ENCODE data around the gene NOXO1. TPM values are rescaled to one million over a fixed set of nuclear protein-coding genes. Genes with fewer than 3 reads are reported as not detected.

The NOXO1 gene
- total RNA-seq, 6 donors from 2014 or later: 2.1 to 5.4 (median 5.0) TPM; not detected in 1

DNA sequence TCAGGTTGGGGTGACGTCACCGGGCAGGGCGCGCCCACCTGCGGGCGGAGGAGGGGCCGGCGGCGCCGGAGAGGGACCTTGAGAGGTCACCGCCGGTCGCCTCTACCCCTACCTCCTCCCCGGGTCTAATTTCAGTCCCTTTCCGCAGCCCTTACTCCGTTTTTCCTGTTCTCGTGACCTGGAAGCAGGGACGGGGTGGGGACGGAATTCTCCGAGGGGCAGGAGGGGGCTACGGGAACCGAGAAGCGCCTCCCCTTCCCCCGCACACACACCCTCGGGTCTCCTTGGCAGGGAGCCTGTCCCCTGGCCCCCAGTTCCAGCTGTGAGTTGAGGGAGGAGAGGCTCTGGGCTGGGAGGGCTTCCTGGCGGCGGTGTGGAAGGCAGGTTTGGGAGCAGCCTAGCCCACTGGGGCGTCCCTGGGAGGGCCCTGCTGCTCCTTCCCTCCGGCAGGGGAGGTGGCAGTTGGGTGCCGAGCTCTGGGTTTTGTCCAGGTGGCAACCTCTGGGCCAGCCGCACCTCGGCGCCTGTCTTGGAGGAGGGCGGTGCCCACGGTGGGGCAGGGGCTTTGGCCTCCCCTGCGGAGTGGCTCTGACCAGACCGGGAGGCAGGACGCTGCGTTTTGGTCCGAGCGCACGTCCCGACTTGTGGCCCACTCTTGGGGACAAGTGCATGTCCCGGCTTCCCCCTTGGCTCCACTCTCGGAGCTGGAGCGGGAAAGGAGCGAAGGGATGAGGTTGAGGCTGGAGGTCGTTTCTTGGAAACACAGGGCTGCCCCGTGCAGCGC lies 9.3 kb upstream of the NOXO1 start:
- Histone ChIP-seq H3K9me3 (peaks cover 0 to 8% (median 2%) of the 10 kb centered on the region in 4 donors), H3K36me3 (peaks cover 0 to 16% (median 14%) of the 10 kb centered on the region in 4 donors), H3K4me1 (peaks cover 26 to 42% (median 29%) of the 10 kb centered on the region in 4 donors), H3K27ac (peak overlapping the region in 1 of 4 donors; percentile 18), H3K27me3 (peaks cover 0 to 30% (median 21%) of the 10 kb centered on the region in 4 donors), H3K4me3 (peak overlapping the region in 3 of 4 donors; percentile 31 to 46 (median 31))
- TF ChIP-seq POLR2A (IDR thresholded peaks at IDR 0.05) (no peak), EP300 (IDR thresholded peaks at IDR 0.05) (no peak), POLR2AphosphoS5 (IDR thresholded peaks at IDR 0.05) (no peak)
- TF ChIP-seq, protein P1, sequence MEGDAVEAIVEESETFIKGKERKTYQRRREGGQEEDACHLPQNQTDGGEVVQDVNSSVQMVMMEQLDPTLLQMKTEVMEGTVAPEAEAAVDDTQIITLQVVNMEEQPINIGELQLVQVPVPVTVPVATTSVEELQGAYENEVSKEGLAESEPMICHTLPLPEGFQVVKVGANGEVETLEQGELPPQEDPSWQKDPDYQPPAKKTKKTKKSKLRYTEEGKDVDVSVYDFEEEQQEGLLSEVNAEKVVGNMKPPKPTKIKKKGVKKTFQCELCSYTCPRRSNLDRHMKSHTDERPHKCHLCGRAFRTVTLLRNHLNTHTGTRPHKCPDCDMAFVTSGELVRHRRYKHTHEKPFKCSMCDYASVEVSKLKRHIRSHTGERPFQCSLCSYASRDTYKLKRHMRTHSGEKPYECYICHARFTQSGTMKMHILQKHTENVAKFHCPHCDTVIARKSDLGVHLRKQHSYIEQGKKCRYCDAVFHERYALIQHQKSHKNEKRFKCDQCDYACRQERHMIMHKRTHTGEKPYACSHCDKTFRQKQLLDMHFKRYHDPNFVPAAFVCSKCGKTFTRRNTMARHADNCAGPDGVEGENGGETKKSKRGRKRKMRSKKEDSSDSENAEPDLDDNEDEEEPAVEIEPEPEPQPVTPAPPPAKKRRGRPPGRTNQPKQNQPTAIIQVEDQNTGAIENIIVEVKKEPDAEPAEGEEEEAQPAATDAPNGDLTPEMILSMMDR (IDR thresholded peaks at IDR 0.05): no peak
- WGBS, 2 donors: 4 to 6% methylated on average over 16 to 40 of the region's 50 CpGs
- ATAC-seq (ENCODE audit: low FRiP score in 2 of 2) (no peak), DNase-seq (peak; percentile 52 to 90)

- peaks cover 0 to 8% (median 2%) of the 10 kb centered on the region in 4 donors for H3K9me3 ChIP-seq
- peaks cover 30 to 47% (median 34%) of the 10 kb centered on the region in 4 donors for H3K4me1 ChIP-seq
- 2% methylated on average over 11 of the region's 25 CpGs; no CpG with 5 or more reads in 1 of the 2 donors for WGBS, 2 donors
- no peak overlapping the region for H3K27ac ChIP-seq
- TF ChIP-seq EP300 (IDR thresholded peaks at IDR 0.05): no peak
- no peak for TF ChIP-seq POLR2A (IDR thresholded peaks at IDR 0.05)
- TF ChIP-seq, protein P1 (IDR thresholded peaks at IDR 0.05): no peak
- TF ChIP-seq POLR2AphosphoS5 (IDR thresholded peaks at IDR 0.05): no peak
- ATAC-seq (ENCODE audit: low FRiP score in 2 of 2) (no peak), DNase-seq (no peak)
- H3K27me3 ChIP-seq: peaks cover 0 to 30% (median 21%) of the 10 kb centered on the region in 4 donors
- peaks cover 0 to 18% (median 16%) of the 10 kb centered on the region in 4 donors for H3K36me3 ChIP-seq
- peak overlapping the region in 3 of 4 donors; percentile 31 to 46 (median 31) for H3K4me3 ChIP-seq
Observed at GRCh38 chr16:1990101-1990350, 8.8 kb upstream of the NOXO1 start.

DNA sequence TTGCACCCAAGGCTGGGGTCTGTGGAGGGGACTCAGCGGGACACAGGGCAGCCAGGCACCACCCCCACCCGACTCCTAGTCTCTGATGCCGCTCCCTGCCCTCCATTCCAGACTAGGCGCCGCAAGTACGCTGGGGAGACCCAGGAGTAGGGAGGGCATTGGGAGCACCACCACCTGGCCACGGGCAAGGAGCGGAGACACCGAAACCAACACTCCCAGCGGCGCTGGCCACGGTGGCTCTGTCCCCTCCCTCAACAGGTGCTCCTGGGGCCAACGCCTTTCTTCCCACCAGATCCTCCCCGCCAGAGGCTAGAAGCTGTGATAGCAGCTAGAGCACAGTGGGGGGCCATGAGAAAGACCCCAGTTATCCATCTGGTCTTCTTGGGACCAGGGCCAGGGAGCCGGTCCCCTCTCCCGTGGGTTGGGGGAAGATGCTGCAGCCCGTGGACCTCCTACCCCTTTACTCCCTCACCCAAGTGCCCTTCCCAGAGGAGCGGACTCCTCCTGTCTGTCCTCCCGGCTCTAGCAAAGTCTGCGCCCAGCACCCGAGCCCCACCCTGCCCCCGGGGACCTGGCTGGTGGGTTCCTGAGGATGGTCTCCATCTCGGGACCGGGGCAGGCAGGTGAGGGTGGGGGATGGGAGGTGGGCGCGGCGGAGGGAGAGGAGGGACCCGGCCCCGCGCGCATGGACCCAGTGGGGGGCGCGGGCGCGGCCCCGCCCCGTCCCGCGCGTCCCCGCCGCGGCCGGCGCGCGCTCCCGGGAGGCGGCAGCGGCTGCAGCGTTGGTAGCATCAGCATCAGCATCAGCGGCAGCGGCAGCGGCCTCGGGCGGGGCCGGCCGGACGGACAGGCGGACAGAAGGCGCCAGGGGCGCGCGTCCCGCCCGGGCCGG lies 8.2 kb upstream of the NOXO1 start, which contains the start of gene SYNGR3:
SYNGR3 (plus strand) TSS at position 762 of the 892 bp plus-strand sequence. CDS start 133 bp downstream, outside the sequence.
- Histone ChIP-seq H3K4me1 (peaks cover 36 to 52% (median 39%) of the 10 kb centered on the region in 4 donors), H3K27ac (peak within 1 kb of the TSS in 1 of 4 donors; percentile 18), H3K27me3 (peaks cover 0 to 30% (median 21%) of the 10 kb centered on the region in 4 donors), H3K9me3 (peaks cover 0 to 8% (median 2%) of the 10 kb centered on the region in 4 donors), H3K4me3 (peak within 1 kb of the TSS in 3 of 4 donors; percentile 31 to 46 (median 31)), H3K36me3 (peaks cover 0 to 18% (median 16%) of the 10 kb centered on the region in 4 donors)
- peak in 1 of 2 donors; percentile 88 for DNase-seq
- no peak for TF ChIP-seq EP300 (IDR thresholded peaks at IDR 0.05)
- TF ChIP-seq POLR2AphosphoS5 (IDR thresholded peaks at IDR 0.05): no peak
- TF ChIP-seq, protein P1 (IDR thresholded peaks at IDR 0.05): no peak
- no peak for TF ChIP-seq POLR2A (IDR thresholded peaks at IDR 0.05)
- no peak for ATAC-seq (ENCODE audit: low FRiP score in 2 of 2)
- WGBS, 2 donors: 7 to 18% methylated on average over 8 to 20 of the region's 67 CpGs

DNA sequence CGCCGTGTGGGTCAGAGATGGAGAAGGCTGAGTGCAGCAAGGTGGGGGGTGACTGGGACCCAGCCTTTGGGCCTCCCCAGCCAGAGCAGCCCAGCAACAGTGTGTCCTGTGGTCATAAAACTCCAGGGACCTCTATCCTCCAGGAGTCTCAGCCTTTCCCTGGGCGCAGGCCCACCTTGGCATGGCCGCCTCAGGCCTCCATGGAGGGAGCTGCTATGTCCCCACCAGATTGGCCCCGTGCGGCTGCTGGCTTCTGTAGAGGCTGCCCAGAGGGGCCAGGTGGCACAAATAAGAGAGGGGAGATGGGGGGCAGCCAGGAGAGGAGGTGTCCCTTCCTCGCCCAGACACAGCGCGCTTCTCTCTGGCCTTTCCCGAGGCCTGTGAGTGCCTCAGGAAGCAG lies 5.9 kb upstream of the NOXO1 start:
- Histone ChIP-seq H3K4me1 (peaks cover 41 to 57% (median 45%) of the 10 kb centered on the region in 4 donors), H3K4me3 (no peak overlapping the region), H3K36me3 (peaks cover 0 to 18% (median 16%) of the 10 kb centered on the region in 4 donors), H3K9me3 (peaks cover 0 to 2% (median 0%) of the 10 kb centered on the region in 4 donors), H3K27me3 (peaks cover 0 to 30% (median 21%) of the 10 kb centered on the region in 4 donors), H3K27ac (no peak overlapping the region)
- WGBS, 2 donors: 86 to 96% methylated on average over 10 of the region's 10 CpGs
- no peak for ATAC-seq (ENCODE audit: low FRiP score in 2 of 2)
- TF ChIP-seq EP300 (IDR thresholded peaks at IDR 0.05) (no peak), POLR2A (IDR thresholded peaks at IDR 0.05) (no peak)
- TF ChIP-seq, protein P1 (IDR thresholded peaks at IDR 0.05): no peak
- peak in 1 of 2 donors; percentile 68 for DNase-seq

All from upper lobe of left lung (tissue), 6 donors.